ENCODE measurements around the gene HOXB6. TPM values are rescaled to one million over a fixed set of nuclear protein-coding genes. Genes with fewer than 3 reads are reported as not detected.

Gene HOXB6
- total and polyA plus RNA-seq, 3 experiments from 2014 or later, result 0.22 to 0.37 TPM; not detected in 1

DNA sequence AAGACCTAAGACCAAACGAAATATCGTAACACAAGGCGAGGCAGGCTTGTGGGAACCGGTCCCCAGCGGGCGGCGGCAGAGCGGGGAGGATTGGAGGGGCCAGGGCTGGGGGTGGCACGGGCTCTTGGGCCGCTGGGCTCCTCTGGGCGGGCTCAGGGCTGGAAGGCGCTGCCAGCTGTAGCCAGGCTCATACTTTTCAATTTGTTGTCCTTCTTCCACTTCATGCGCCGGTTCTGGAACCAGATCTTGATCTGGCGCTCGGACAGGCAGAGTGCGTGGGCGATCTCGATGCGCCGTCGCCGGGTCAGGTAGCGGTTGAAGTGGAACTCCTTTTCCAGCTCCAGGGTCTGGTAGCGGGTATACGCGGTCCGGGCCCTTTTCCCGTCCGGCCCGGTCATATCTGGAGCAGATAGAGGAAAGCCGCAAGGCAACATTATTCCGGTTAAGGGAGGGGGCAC, 12.7 kb downstream of the HOXB6 start:
- Histone ChIP-seq H3K27me3 (ENCODE audit: insufficient read depth, low read length, poor library complexity, severe bottlenecking) (peaks cover 42% of the 10 kb centered on the region), H3K4me3 (ENCODE audit: low read length) (no peak overlapping the region), H3K9me3 (ENCODE audit: low read length) (no peaks in the 10 kb centered on the region), H3K27ac (ENCODE audit: low read depth, low read length) (no peak overlapping the region), H3K4me1 (ENCODE audit: insufficient read depth, low read length) (peaks cover 24% of the 10 kb centered on the region), H3K36me3 (ENCODE audit: insufficient read depth, low read length) (no peaks in the 10 kb centered on the region)
- CTCF ChIA-PET, result interaction anchor here (0.7 to 3.9 kb wide), 15 partner anchors 26 to 566 kb away, joined by 3 to 43 read pairs (median 6); no protein-coding TSS in a partner anchor
- H3K36me3 Mint-ChIP-seq, result no peaks in the 10 kb centered on the region
- peaks cover 58 to 76% of the 10 kb centered on the region in 2 donors for H3K27me3 Mint-ChIP-seq
- H3K4me3 Mint-ChIP-seq, result peak overlapping the region in 2 of 7 donors; percentile 66 to 84
- peak in 1 of 5 donors; percentile 39 for DNase-seq
- H3K4me1 Mint-ChIP-seq, result peaks cover 29 to 30% (median 29%) of the 10 kb centered on the region in 3 donors
- POLR2A ChIA-PET, result interaction anchor here (0.9 kb wide), 1 partner anchor 49 kb away, joined by 4 read pairs; no protein-coding TSS in a partner anchor
- H3K9me3 Mint-ChIP-seq, result no peaks in the 10 kb centered on the region
- H3K27ac Mint-ChIP-seq, result no peak overlapping the region

DNA sequence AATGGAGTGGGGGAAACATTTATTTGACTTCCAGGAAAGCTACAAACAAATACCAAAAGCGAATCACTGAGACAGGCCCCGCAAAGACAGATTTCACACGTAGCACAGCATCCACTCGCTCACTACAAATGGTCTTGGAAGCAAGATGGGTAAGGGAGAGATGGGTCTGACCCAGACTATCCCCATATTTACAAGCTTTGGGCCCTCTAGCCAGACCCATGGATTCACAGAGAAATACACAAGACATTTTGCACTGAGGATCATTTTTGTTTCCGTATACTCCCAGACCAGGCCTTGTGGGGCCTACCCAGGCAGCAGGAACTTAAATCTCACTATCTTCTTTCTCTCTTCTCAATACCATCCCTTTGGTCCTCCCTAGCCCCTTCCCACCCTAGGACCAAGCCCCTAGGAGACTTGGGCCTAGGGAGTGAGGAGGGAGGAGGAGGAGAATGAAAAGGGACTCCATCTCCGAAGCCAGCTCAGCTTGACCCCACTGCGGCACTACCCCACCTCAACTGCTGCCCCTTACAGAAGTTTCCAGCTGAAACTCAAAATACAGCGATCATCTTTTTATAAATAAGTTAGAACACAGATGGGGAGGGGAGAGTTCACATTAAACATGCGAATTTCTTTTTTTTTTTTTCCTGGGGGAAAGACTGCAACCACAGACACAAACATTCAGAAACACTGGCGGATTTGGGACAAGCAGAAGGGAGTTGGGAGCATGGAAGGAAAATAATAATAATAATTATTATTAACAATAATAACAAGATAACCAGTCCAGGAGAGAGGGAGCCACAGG, 13.3 kb downstream of the HOXB6 start:
- H3K36me3 ChIP-seq (ENCODE audit: insufficient read depth, low read length), result no peaks in the 10 kb centered on the region
- POLR2A ChIA-PET, result no interaction called here
- peaks cover 42% of the 10 kb centered on the region for H3K27me3 ChIP-seq (ENCODE audit: insufficient read depth, low read length, poor library complexity, severe bottlenecking)
- no peaks in the 10 kb centered on the region for H3K9me3 ChIP-seq (ENCODE audit: low read length)
- no peak overlapping the region for H3K4me3 ChIP-seq (ENCODE audit: low read length)
- Mint-ChIP-seq H3K36me3 (no peaks in the 10 kb centered on the region), H3K4me3 (peak overlapping the region in 2 of 7 donors; percentile 66 to 72), H3K27me3 (peaks cover 56 to 75% of the 10 kb centered on the region in 2 donors), H3K9me3 (no peaks in the 10 kb centered on the region), H3K27ac (no peak overlapping the region), H3K4me1 (peaks cover 24 to 25% (median 24%) of the 10 kb centered on the region in 3 donors)
- CTCF ChIA-PET, result interaction anchor here (0.7 to 3.4 kb wide), 11 partner anchors 13 to 566 kb away, joined by 3 to 43 read pairs (median 5); no protein-coding TSS in a partner anchor
- H3K27ac ChIP-seq (ENCODE audit: low read depth, low read length), result no peak overlapping the region
- peaks cover 21% of the 10 kb centered on the region for H3K4me1 ChIP-seq (ENCODE audit: insufficient read depth, low read length)
- peak in 1 of 5 donors; percentile 8 for DNase-seq

GRCh38 chr17:48590607-48591161, 14.1 kb downstream of the HOXB6 start:
- Histone ChIP-seq H3K9me3 (ENCODE audit: low read length) (no peaks in the 10 kb centered on the region), H3K4me1 (ENCODE audit: insufficient read depth, low read length) (peaks cover 23% of the 10 kb centered on the region), H3K27me3 (ENCODE audit: insufficient read depth, low read length, poor library complexity, severe bottlenecking) (peaks cover 42% of the 10 kb centered on the region), H3K27ac (ENCODE audit: low read depth, low read length) (no peak overlapping the region), H3K36me3 (ENCODE audit: insufficient read depth, low read length) (no peaks in the 10 kb centered on the region), H3K4me3 (ENCODE audit: low read length) (no peak overlapping the region)
- no peaks in the 10 kb centered on the region for H3K36me3 Mint-ChIP-seq
- ChIA-PET CTCF (interaction anchor here (1.0 to 2.4 kb wide), 6 partner anchors 12 to 257 kb away, joined by 3 to 6 read pairs (median 4); no protein-coding TSS in a partner anchor), POLR2A (no interaction called here)
- peaks cover 56 to 75% of the 10 kb centered on the region in 2 donors for H3K27me3 Mint-ChIP-seq
- H3K4me3 Mint-ChIP-seq, result peak overlapping the region in 2 of 7 donors; percentile 64 to 72
- H3K9me3 Mint-ChIP-seq, result no peaks in the 10 kb centered on the region
- no peak overlapping the region for H3K27ac Mint-ChIP-seq
- peaks cover 27 to 28% (median 28%) of the 10 kb centered on the region in 3 donors for H3K4me1 Mint-ChIP-seq
- no peak for DNase-seq

- POLR2A ChIA-PET, result no interaction called here
- CTCF ChIA-PET, result interaction anchor here (1.0 to 1.8 kb wide), 7 partner anchors 11 to 256 kb away, joined by 3 to 12 read pairs (median 4); no protein-coding TSS in a partner anchor
- H3K9me3 Mint-ChIP-seq, result no peaks in the 10 kb centered on the region
- H3K27ac Mint-ChIP-seq, result no peak within 1 kb of the TSS
- Histone ChIP-seq H3K4me1 (ENCODE audit: insufficient read depth, low read length) (peaks cover 27% of the 10 kb centered on the region), H3K36me3 (ENCODE audit: insufficient read depth, low read length) (no peaks in the 10 kb centered on the region), H3K27me3 (ENCODE audit: insufficient read depth, low read length, poor library complexity, severe bottlenecking) (peaks cover 36% of the 10 kb centered on the region), H3K27ac (ENCODE audit: low read depth, low read length) (no peak within 1 kb of the TSS), H3K4me3 (ENCODE audit: low read length) (no peak within 1 kb of the TSS), H3K9me3 (ENCODE audit: low read length) (no peaks in the 10 kb centered on the region)
- no peak for DNase-seq
- H3K4me1 Mint-ChIP-seq, result peaks cover 31 to 35% (median 33%) of the 10 kb centered on the region in 3 donors
- H3K27me3 Mint-ChIP-seq, result peaks cover 56 to 73% of the 10 kb centered on the region in 2 donors
- H3K4me3 Mint-ChIP-seq, result peak within 1 kb of the TSS in 2 of 7 donors; percentile 64 to 72
- peaks cover 0 to 3% (median 0%) of the 10 kb centered on the region in 3 donors for H3K36me3 Mint-ChIP-seq
Observed at GRCh38 chr17:48589831-48590606, 14.8 kb downstream of the HOXB6 start, which contains the start of gene HOXB3. HOXB3 (minus strand) TSS chr17:48590241; CDS start chr17:48552474, 37,767 bp downstream.

DNA sequence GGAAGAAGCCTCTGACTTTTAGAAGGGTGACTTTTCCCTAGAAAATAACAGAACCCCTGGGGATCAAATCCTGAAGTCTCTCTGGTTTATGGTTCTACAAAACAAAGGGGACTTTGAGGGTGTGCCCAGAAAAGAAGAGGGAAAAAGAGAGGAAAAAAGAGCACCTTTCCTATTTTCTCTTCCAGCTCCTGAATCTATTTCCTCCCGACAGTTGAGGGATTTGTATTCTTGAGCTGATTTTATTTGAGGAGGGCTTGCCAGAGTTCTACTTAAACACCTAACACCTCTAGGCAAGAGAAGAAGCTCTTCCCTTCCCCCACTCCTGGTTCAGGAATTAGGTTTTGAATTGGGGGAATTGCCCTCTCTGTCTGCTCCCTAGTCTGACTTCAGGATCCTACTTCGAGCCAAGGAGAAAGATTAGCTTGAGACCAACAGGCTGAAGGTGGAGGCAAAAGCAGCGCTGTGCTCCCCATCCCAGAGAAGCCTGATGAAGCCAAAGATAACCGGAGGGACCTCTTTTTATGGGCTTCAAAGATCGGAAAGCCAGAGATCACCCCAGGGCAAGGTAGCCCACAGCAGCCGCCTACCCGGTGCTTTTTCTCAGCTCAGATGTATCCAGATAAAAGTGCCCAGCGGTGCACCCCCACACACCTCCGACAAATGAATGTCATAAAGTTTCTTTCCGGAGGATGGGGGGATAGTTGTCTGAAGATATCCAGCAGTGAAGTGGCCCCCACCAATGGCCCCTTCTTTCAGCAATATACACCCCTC, 15.5 kb downstream of the HOXB6 start:
- Mint-ChIP-seq H3K4me1 (peaks cover 33 to 40% (median 40%) of the 10 kb centered on the region in 3 donors), H3K9me3 (no peaks in the 10 kb centered on the region), H3K4me3 (peak overlapping the region in 1 of 7 donors; percentile 39), H3K27me3 (peaks cover 55 to 72% of the 10 kb centered on the region in 2 donors), H3K27ac (no peak overlapping the region), H3K36me3 (peaks cover 0 to 3% (median 0%) of the 10 kb centered on the region in 3 donors)
- Histone ChIP-seq H3K4me3 (ENCODE audit: low read length) (no peak overlapping the region), H3K4me1 (ENCODE audit: insufficient read depth, low read length) (peaks cover 28% of the 10 kb centered on the region), H3K27me3 (ENCODE audit: insufficient read depth, low read length, poor library complexity, severe bottlenecking) (peaks cover 28% of the 10 kb centered on the region), H3K27ac (ENCODE audit: low read depth, low read length) (no peak overlapping the region), H3K9me3 (ENCODE audit: low read length) (no peaks in the 10 kb centered on the region), H3K36me3 (ENCODE audit: insufficient read depth, low read length) (no peaks in the 10 kb centered on the region)
- DNase-seq, result no peak
- ChIA-PET POLR2A (interaction anchor here (1.1 kb wide), 1 partner anchor 244 kb away, joined by 5 read pairs; no protein-coding TSS in a partner anchor), CTCF (interaction anchor here (0.9 to 1.5 kb wide), 3 partner anchors 97 to 254 kb away, joined by 3 to 12 read pairs (median 3); no protein-coding TSS in a partner anchor)

DNA sequence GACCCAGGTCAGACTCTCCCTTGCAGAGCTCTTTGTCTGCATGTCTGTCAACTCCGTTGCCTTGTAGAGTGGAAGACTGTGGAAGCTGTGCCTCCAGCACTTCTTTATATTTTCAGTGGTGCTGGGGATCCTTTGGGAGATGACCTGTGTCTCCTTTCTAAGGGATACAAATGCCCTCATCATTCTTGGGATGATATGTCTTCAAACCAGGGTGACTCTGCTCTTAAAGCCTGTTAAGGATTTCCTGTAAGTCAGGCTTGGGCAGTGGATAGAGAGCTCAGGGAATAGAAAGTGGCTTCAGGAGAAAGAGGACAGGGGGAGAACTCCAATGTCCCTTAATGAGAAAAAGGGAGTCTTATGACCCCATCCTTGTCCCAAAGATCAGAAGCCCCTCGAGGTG, 16.3 kb downstream of the HOXB6 start:
- H3K4me1 Mint-ChIP-seq, result peaks cover 30 to 36% (median 33%) of the 10 kb centered on the region in 3 donors
- peaks cover 53 to 72% of the 10 kb centered on the region in 2 donors for H3K27me3 Mint-ChIP-seq
- POLR2A ChIA-PET, result interaction anchor here (1.1 kb wide), 1 partner anchor 243 kb away, joined by 5 read pairs; no protein-coding TSS in a partner anchor
- no peaks in the 10 kb centered on the region for H3K9me3 Mint-ChIP-seq
- Histone ChIP-seq H3K27me3 (ENCODE audit: insufficient read depth, low read length, poor library complexity, severe bottlenecking) (peaks cover 25% of the 10 kb centered on the region), H3K4me1 (ENCODE audit: insufficient read depth, low read length) (peaks cover 28% of the 10 kb centered on the region), H3K36me3 (ENCODE audit: insufficient read depth, low read length) (no peaks in the 10 kb centered on the region), H3K27ac (ENCODE audit: low read depth, low read length) (no peak overlapping the region), H3K9me3 (ENCODE audit: low read length) (no peaks in the 10 kb centered on the region), H3K4me3 (ENCODE audit: low read length) (no peak overlapping the region)
- DNase-seq, result no peak
- CTCF ChIA-PET, result interaction anchor here (0.9 to 1.6 kb wide), 4 partner anchors 24 to 253 kb away, joined by 3 to 12 read pairs (median 3); no protein-coding TSS in a partner anchor
- H3K4me3 Mint-ChIP-seq, result no peak overlapping the region
- H3K27ac Mint-ChIP-seq, result no peak overlapping the region
- H3K36me3 Mint-ChIP-seq, result peaks cover 0 to 3% (median 0%) of the 10 kb centered on the region in 3 donors

DNA sequence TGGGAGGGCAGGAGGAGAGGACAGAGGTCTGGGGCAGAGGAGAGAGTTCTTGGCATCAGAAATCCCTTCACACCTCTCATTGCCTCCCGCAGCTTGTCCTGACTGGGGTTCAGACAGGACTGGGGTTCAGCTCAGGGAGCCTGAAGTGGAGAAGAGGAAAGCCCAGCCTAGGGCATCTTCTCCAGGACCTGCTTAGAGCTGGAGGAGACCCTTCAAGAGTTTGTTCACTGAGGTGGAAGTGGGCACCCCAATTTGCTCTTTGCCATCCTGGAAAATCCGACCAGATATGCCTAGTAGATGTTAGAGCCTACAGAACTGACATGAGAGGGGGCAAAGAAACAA, 16.7 kb downstream of the HOXB6 start:
- peaks cover 0 to 3% (median 0%) of the 10 kb centered on the region in 3 donors for H3K36me3 Mint-ChIP-seq
- H3K4me3 Mint-ChIP-seq, result peak overlapping the region in 1 of 7 donors; percentile 92
- POLR2A ChIA-PET, result interaction anchor here (1.1 kb wide), 1 partner anchor 242 kb away, joined by 5 read pairs; no protein-coding TSS in a partner anchor
- H3K27ac Mint-ChIP-seq, result no peak overlapping the region
- no peaks in the 10 kb centered on the region for H3K9me3 Mint-ChIP-seq
- DNase-seq, result no peak
- Histone ChIP-seq H3K27ac (ENCODE audit: low read depth, low read length) (no peak overlapping the region), H3K4me1 (ENCODE audit: insufficient read depth, low read length) (peaks cover 23% of the 10 kb centered on the region), H3K27me3 (ENCODE audit: insufficient read depth, low read length, poor library complexity, severe bottlenecking) (peaks cover 22% of the 10 kb centered on the region), H3K36me3 (ENCODE audit: insufficient read depth, low read length) (no peaks in the 10 kb centered on the region), H3K9me3 (ENCODE audit: low read length) (no peaks in the 10 kb centered on the region), H3K4me3 (ENCODE audit: low read length) (no peak overlapping the region)
- peaks cover 26 to 31% (median 28%) of the 10 kb centered on the region in 3 donors for H3K4me1 Mint-ChIP-seq
- CTCF ChIA-PET, result interaction anchor here (1.0 to 1.6 kb wide), 6 partner anchors 25 to 280 kb away, joined by 3 to 12 read pairs (median 5); no protein-coding TSS in a partner anchor
- peaks cover 52 to 70% of the 10 kb centered on the region in 2 donors for H3K27me3 Mint-ChIP-seq
